PC-9 (cell line): ENCODE measurements around the gene ADGRF1. TPM values are rescaled to one million over a fixed set of nuclear protein-coding genes. Genes with fewer than 3 reads are reported as not detected.

Experiments
- BruUV-seq: library from RNA; stranded (reverse); fragments of 400-500 nt; replicated peaks from 2 replicates; lab custom pipeline; 2021; lab: Mats Ljungman, UMichigan
- CTCF ChIA-PET: fragments of 300-600 bp; sonication (Branson Sonifier 250); formaldehyde crosslinking; loops from one replicate; lab custom pipeline; 2022; ENCODE audit warnings: antibody characterized with exemption; lab: Charles Lee
- POLR2A ChIA-PET: fragments of 300-600 bp; sonication (Branson Sonifier 250); formaldehyde crosslinking; loops from one replicate; lab custom pipeline; 2022; ENCODE audit warnings: antibody characterized with exemption; ENCODE audit not compliant: unreplicated experiment; lab: Charles Lee
- DNase-seq, 2 experiments: peaks; one replicate each; pipeline versions ENCODE4 v3.0.0 to v3.0.0-alpha.2; 2015 to 2022; ENCODE audit warnings: mixed read lengths in 1 of 2
- H2AFZ ChIP-seq: fragments of 200-600 bp; sonication (generic); 2 replicates; pipeline ENCODE4 v1.8.1; 2017; ENCODE audit warnings: antibody characterized with exemption
- H3F3A ChIP-seq: fragments of 200-600 bp; sonication (generic); 2 replicates; pipeline ENCODE4 v1.8.1; 2017; ENCODE audit warnings: antibody characterized with exemption, mild to moderate bottlenecking, low read depth; ENCODE audit not compliant: insufficient read depth
- H3K27ac ChIP-seq: fragments of 200-600 bp; sonication (generic); 2 replicates; pipeline ENCODE4 v1.6.1; 2016; ENCODE audit warnings: mixed run types
- H3K27me3 ChIP-seq: fragments of 200-600 bp; sonication (generic); 2 replicates; pipeline ENCODE4 v1.6.1; 2016; ENCODE audit warnings: low read depth, mixed run types; ENCODE audit not compliant: insufficient read depth
- H3K36me3 ChIP-seq: fragments of 200-600 bp; sonication (generic); 2 replicates; pipeline ENCODE4 v1.6.1; 2016; ENCODE audit warnings: low read depth, mixed run types
- H3K4me1 ChIP-seq: fragments of 200-600 bp; sonication (generic); replicated peaks from 2 replicates; pipeline ENCODE4 v1.6.1; 2016; ENCODE audit warnings: mixed run types; ENCODE audit not compliant: insufficient read depth
- H3K4me2 ChIP-seq: fragments of 200-600 bp; sonication (generic); 2 replicates; pipeline ENCODE4 v1.6.1; 2017; ENCODE audit warnings: mixed run types
- H3K4me3 ChIP-seq: fragments of 200-600 bp; sonication (generic); 2 replicates; pipeline ENCODE4 v1.6.1; 2016; ENCODE audit warnings: mixed run types
- H3K79me2 ChIP-seq: fragments of 200-600 bp; sonication (generic); 2 replicates; pipeline ENCODE4 v1.6.1; 2017; ENCODE audit warnings: low read depth, mixed run types
- H3K9me2 ChIP-seq: fragments of 200-600 bp; sonication (generic); 2 replicates; pipeline ENCODE4 v1.8.1; 2017; ENCODE audit warnings: mild to moderate bottlenecking; ENCODE audit not compliant: insufficient read depth
- H3K9me3 ChIP-seq: fragments of 200-600 bp; sonication (generic); 2 replicates; pipeline ENCODE4 v1.8.1; 2016; ENCODE audit warnings: low read depth; ENCODE audit not compliant: insufficient read depth
- H4K20me1 ChIP-seq: fragments of 200-600 bp; sonication (generic); 2 replicates; pipeline ENCODE4 v1.8.1; 2017; ENCODE audit not compliant: insufficient read depth
- CTCF ChIP-seq: fragments of 200-600 bp; sonication (generic); conservative IDR thresholded peaks from 2 replicates; pipeline ENCODE4 v1.6.1; 2017; ENCODE audit warnings: mixed run types, antibody characterized with exemption, mild to moderate bottlenecking, moderate library complexity
- EZH2 ChIP-seq: fragments of 200-600 bp; sonication (generic); IDR thresholded peaks from 2 replicates; pipeline ENCODE4 v1.8.0; 2017; ENCODE audit warnings: antibody characterized with exemption, low read depth
- intact Hi-C: fragments of 100-400 bp; cut with micrococcal nuclease; formaldehyde crosslinking; loops from one replicate; pipeline ENCODE4 v1.10.0; 2022; ENCODE audit not compliant: unreplicated experiment
- total RNA-seq: library from RNA; stranded (reverse); gene quantifications from 2 replicates; pipeline ENCODE4 v1.2.3, GENCODE V29; 2021

The ADGRF1 gene
- total RNA-seq, 1 experiment from 2014 or later: 162 TPM

- Histone ChIP-seq H2AFZ (no peak overlapping the region), H3K79me2 (peaks cover 95% of the 10 kb centered on the region), H3K27me3 (no peaks in the 10 kb centered on the region), H3K9me3 (no peaks in the 10 kb centered on the region), H3K27ac (peak overlapping the region; percentile 98), H3K4me1 (peaks cover 68% of the 10 kb centered on the region), H3K4me3 (peak overlapping the region; percentile 41; the same call in 1 of the 2 replicates), H3K4me2 (peak overlapping the region; percentile 97), H3F3A (peaks cover 52% of the 10 kb centered on the region; the same call in 1 of the 2 replicates), H3K9me2 (no peaks in the 10 kb centered on the region), H3K36me3 (peaks cover 78% of the 10 kb centered on the region), H4K20me1 (no peaks in the 10 kb centered on the region)
- TF ChIP-seq EZH2 (no peak), CTCF (no peak)
- POLR2A ChIA-PET: interaction anchor here (0.5 to 1.2 kb wide), 16 partner anchors 9 to 498 kb away, joined by 3 to 28 read pairs (median 4); no protein-coding TSS in a partner anchor
- CTCF ChIA-PET: interaction anchor here (1.1 to 1.4 kb wide), 3 partner anchors 10 to 186 kb away, joined by 3 to 4 read pairs (median 4); no protein-coding TSS in a partner anchor
- intact Hi-C loops: loop anchor here (1.0 to 5.0 kb wide), 2 partner anchors 9 to 618 kb away; no protein-coding TSS in a partner anchor
- BruUV-seq: no TSS peak
- peak; percentile 83 to 99 for DNase-seq
Measured at GRCh38 chr6:47034926-47035325, 7.2 kb downstream of the ADGRF1 start.

- DNase-seq: no peak
Measured at GRCh38 chr6:47034421-47034820, 7.7 kb downstream of the ADGRF1 start.

More at GRCh38 chr6:47034421-47034820, 7.7 kb downstream of the ADGRF1 start:
- intact Hi-C loops: loop anchor here (5.0 kb wide), 1 partner anchor 617 kb away; no protein-coding TSS in a partner anchor
- POLR2A ChIA-PET: interaction anchor here (0.5 to 1.2 kb wide), 12 partner anchors 8 to 499 kb away, joined by 3 to 28 read pairs (median 4); no protein-coding TSS in a partner anchor
- H3K36me3 ChIP-seq: peaks cover 81% of the 10 kb centered on the region
- H4K20me1 ChIP-seq: no peaks in the 10 kb centered on the region
- peaks cover 52% of the 10 kb centered on the region; the same call in 1 of the 2 replicates for H3F3A ChIP-seq
- H3K79me2 ChIP-seq: peaks cover 95% of the 10 kb centered on the region
- no TSS peak for BruUV-seq
- H3K4me1 ChIP-seq: peaks cover 68% of the 10 kb centered on the region
- H3K4me3 ChIP-seq: peak overlapping the region; percentile 41; the same call in 1 of the 2 replicates
- no peaks in the 10 kb centered on the region for H3K27me3 ChIP-seq
- TF ChIP-seq EZH2 (no peak), CTCF (no peak)
- H3K27ac ChIP-seq: peak overlapping the region; percentile 98
- no peaks in the 10 kb centered on the region for H3K9me3 ChIP-seq
- H3K9me2 ChIP-seq: no peaks in the 10 kb centered on the region
- no peak overlapping the region for H2AFZ ChIP-seq
- H3K4me2 ChIP-seq: peak overlapping the region; percentile 97
- CTCF ChIA-PET: interaction anchor here (1.1 to 1.3 kb wide), 2 partner anchors 10 to 185 kb away, joined by 3 to 4 read pairs; no protein-coding TSS in a partner anchor
